BJ (cell line): ENCODE data around the gene ANKRD13C. TPM values are rescaled to one million over a fixed set of nuclear protein-coding genes. Genes with fewer than 3 reads are reported as not detected.
"Not testable (repeated sequence)": the region's sequence is repeated elsewhere in the genome, so short reads cannot be mapped to it uniquely, and the experiment has no call there.

ENCODE experiments used
- CTCF ChIA-PET: fragments of 350-600 bp; formaldehyde crosslinking; extraction: SDS; loops from one replicate; lab custom pipeline; 2021; ENCODE audit warnings: antibody characterized with exemption, inconsistent platforms; lab: Yijun Ruan, JAX
- POLR2A ChIA-PET: fragments of 300-600 bp; sonication (Branson Sonifier 250); formaldehyde crosslinking; extraction: SDS; loops from one replicate; lab custom pipeline; 2021; ENCODE audit warnings: antibody characterized with exemption; lab: Charles Lee
- DNase-seq: peaks from one replicate; pipeline ENCODE4 v3.0.0-alpha.2; 2011; ENCODE audit warnings: low read depth
- H3K27me3 ChIP-seq: 2 replicates; pipeline ENCODE4 v1.6.0; 2011; ENCODE audit warnings: low read length; ENCODE audit not compliant: control insufficient read depth, insufficient read depth
- H3K36me3 ChIP-seq: 2 replicates; pipeline ENCODE4 v1.5.1; 2011; ENCODE audit warnings: low read length; ENCODE audit not compliant: control insufficient read depth, insufficient read depth
- H3K4me3 ChIP-seq: 2 replicates; pipeline ENCODE4 v1.5.1; 2011; ENCODE audit warnings: low read depth, mild to moderate bottlenecking, control low read depth, low read length
- CTCF ChIP-seq: IDR thresholded peaks from 2 replicates; pipeline ENCODE4 v1.5.1; 2011; ENCODE audit warnings: low read depth, mild to moderate bottlenecking, control low read depth, inconsistent platforms, low read length, moderate library complexity; ENCODE audit not compliant: insufficient read depth
- polyA plus RNA-seq: library from polyadenylated mRNA; depleted of rRNA; stranded (reverse); fragments of >200 nt; gene quantifications from 2 replicates; pipeline ENCODE4 v1.2.3, GENCODE V29; 2011

Gene ANKRD13C
- polyA plus RNA-seq, 1 experiment = 7.8 TPM

- TF ChIP-seq CTCF = no peak
- POLR2A ChIA-PET = no interaction called here
- CTCF ChIA-PET = no interaction called here
These were observed 30.0 kb upstream of the ANKRD13C start for GRCh38 chr1:70384542-70384941.

DNA sequence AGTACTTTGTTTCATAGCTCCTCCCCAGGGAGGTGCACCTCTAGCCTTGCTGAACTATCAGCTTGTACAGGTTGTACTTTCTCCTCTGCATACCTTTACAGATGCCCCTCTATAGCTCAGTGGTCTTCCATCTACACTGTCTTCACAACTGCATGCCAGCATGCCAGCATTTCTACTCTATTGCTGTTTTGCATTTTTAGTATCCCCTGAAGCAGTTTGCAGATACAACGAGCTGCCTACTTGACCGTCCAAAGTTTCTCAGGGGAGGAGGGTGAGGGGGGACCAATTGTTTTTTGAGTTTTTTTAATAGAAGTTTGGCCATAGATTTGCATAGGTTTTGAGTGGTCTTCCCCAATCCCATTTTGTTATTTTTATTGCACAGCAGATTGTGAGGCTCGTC is 29.0 kb upstream of the ANKRD13C start:
- DNase-seq = no peak
- TF ChIP-seq CTCF = no peak
- Histone ChIP-seq H3K36me3 (no peaks in the 10 kb centered on the region), H3K4me3 (no peak overlapping the region), H3K27me3 (peaks cover 3% of the 10 kb centered on the region; the same call in 1 of the 2 replicates)
- CTCF ChIA-PET = no interaction called here
- POLR2A ChIA-PET = no interaction called here

More at GRCh38 chr1:70384542-70384941, 30.0 kb upstream of the ANKRD13C start:
- Histone ChIP-seq H3K27me3 (peaks cover 3% of the 10 kb centered on the region; the same call in 1 of the 2 replicates), H3K36me3 (no peaks in the 10 kb centered on the region), H3K4me3 (no peak overlapping the region)
- DNase-seq = no peak

DNA sequence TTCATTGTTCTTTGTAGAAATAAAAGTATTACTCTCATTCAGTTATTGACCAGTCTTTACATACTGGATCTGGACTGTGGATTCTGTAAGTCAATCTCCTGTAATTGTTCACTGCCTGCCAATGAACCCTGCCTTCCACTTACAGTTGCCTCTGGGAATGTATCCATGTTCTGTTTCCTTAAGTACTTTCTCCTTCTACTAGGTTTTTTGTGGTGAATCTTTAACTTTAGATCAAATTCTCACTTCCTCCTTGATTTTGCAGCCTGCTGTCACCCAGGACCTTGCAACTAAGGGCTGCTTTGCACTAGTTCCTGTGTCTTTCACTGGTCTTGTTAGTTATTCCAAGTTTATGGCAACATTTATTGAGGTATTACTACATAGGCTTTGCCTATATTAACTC is 28.2 kb upstream of the ANKRD13C start:
- no peak for DNase-seq
- no peak for TF ChIP-seq CTCF
- no peaks in the 10 kb centered on the region for H3K36me3 ChIP-seq
- peaks cover 3% of the 10 kb centered on the region; the same call in 1 of the 2 replicates for H3K27me3 ChIP-seq
- ChIA-PET POLR2A (no interaction called here), CTCF (no interaction called here)
- H3K4me3 ChIP-seq = no peak overlapping the region

DNA sequence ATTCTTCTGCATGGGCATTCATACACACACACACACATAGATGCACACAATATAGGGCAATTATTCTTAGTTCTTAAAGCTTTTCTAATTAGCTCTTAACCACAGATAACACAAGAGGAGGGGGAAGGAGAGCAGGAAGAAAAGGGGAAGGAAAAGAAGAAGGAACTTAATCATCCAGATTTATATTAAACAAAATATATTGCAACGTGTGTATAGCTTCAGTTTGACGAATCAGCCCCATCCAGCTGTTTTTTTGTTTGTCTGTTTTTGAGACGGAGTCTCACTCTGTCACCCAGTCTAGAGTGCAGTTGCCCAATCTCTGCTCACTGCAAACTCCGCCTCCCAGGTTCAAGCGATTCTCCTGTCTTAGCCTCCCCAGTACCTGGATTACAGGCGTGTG is 21.7 kb upstream of the ANKRD13C start:
- no peaks in the 10 kb centered on the region for H3K36me3 ChIP-seq
- TF ChIP-seq CTCF = no peak
- POLR2A ChIA-PET = no interaction called here
- H3K27me3 ChIP-seq = no peaks in the 10 kb centered on the region
- CTCF ChIA-PET = no interaction called here
- H3K4me3 ChIP-seq = no peak overlapping the region
- no peak for DNase-seq

DNA sequence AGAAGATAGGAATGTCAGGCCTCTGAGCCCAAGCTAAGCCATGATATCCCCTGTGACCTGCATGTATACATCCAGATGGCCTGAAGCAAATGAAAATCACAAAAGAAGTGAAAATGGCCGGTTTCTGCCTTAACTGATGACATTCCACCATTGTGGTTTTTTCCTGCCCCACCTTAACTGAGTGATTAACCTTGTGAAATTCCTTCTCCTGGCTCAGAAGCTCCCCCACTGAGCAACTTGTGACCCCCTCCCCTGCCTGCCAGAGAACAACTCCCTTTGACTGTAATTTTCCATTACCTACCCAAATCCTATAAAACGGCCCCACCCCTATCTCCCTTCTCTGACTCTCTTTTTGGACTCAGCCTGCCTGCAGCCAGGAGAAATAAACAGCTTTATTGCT is 19.1 kb upstream of the ANKRD13C start:
- POLR2A ChIA-PET, H3K36me3 ChIP-seq, CTCF ChIA-PET, H3K27me3 ChIP-seq, H3K4me3 ChIP-seq, DNase-seq: not testable (repeated sequence)

- no peak for DNase-seq
- TF ChIP-seq CTCF = no peak
- ChIA-PET CTCF (no interaction called here), POLR2A (no interaction called here)
- no peak overlapping the region for H3K4me3 ChIP-seq
- H3K27me3 ChIP-seq = no peaks in the 10 kb centered on the region
- H3K36me3 ChIP-seq = no peaks in the 10 kb centered on the region
These were observed 17.9 kb upstream of the ANKRD13C start for GRCh38 chr1:70372426-70372825.

GRCh38 chr1:70371586-70371985 is 17.1 kb upstream of the ANKRD13C start:
- DNase-seq, H3K36me3 ChIP-seq, CTCF ChIA-PET, H3K4me3 ChIP-seq, POLR2A ChIA-PET, H3K27me3 ChIP-seq: not testable (repeated sequence)

- CTCF ChIA-PET, H3K4me3 ChIP-seq: not testable (repeated sequence)
These were observed 12.9 kb upstream of the ANKRD13C start for GRCh38 chr1:70367397-70367796.

GRCh38 chr1:70366997-70367396 is 12.5 kb upstream of the ANKRD13C start:
- H3K36me3 ChIP-seq, DNase-seq, POLR2A ChIA-PET, H3K27me3 ChIP-seq, CTCF ChIA-PET, H3K4me3 ChIP-seq: not testable (repeated sequence)

More at GRCh38 chr1:70367397-70367796, 12.9 kb upstream of the ANKRD13C start:
- DNase-seq, H3K27me3 ChIP-seq, POLR2A ChIA-PET, H3K36me3 ChIP-seq: not testable (repeated sequence)
